ENCODE results near the gene OR1A2.
"Not testable (repeated sequence)": the region's sequence is repeated elsewhere in the genome, so short reads cannot be mapped to it uniquely, and the experiment has no call there.

The OR1A2 gene

GRCh38 chr17:3197219-3197618 lies at the start of gene OR1A2:
Gene OR1A2, plus strand, starts transcription at chr17:3197519. Its CDS starts 0 bp downstream, at chr17:3197519.
- FAIRE-seq = no peak
- DNase-seq (ENCODE audit: low spot score) = no peak

- DNase-seq (ENCODE audit: low spot score) (no peak), FAIRE-seq (no peak)
Observed at GRCh38 chr17:3157218-3157617, 40.1 kb upstream of the OR1A2 start.

- no peak for DNase-seq (ENCODE audit: low spot score)
- FAIRE-seq = no peak
Observed at GRCh38 chr17:3167574-3167973, 29.7 kb upstream of the OR1A2 start.

- DNase-seq (ENCODE audit: low spot score) (no peak), FAIRE-seq (no peak)
Observed at GRCh38 chr17:3189961-3190360, 7.4 kb upstream of the OR1A2 start.

GRCh38 chr17:3207367-3207766 lies 10.0 kb downstream of the OR1A2 start, which contains the start of gene OR1A1:
Gene OR1A1, plus strand, starts transcription at chr17:3207667. Its CDS starts 7,954 bp downstream, at chr17:3215621.
- DNase-seq (ENCODE audit: low spot score) (no peak), FAIRE-seq (no peak)

GRCh38 chr17:3208484-3208883 lies 11.2 kb downstream of the OR1A2 start:
- DNase-seq (ENCODE audit: low spot score) = no peak
- FAIRE-seq = no peak

GRCh38 chr17:3213001-3213400 lies 15.7 kb downstream of the OR1A2 start:
- DNase-seq (ENCODE audit: low spot score) = no peak
- FAIRE-seq = no peak

- FAIRE-seq = no peak
Observed at GRCh38 chr17:3213587-3213986, 16.3 kb downstream of the OR1A2 start.

GRCh38 chr17:3219978-3220377 lies 22.7 kb downstream of the OR1A2 start:
- not testable (repeated sequence) for DNase-seq (ENCODE audit: low spot score); FAIRE-seq

More at GRCh38 chr17:3213587-3213986, 16.3 kb downstream of the OR1A2 start:
- peak; percentile 6 for DNase-seq (ENCODE audit: low spot score)

- no peak for DNase-seq (ENCODE audit: low spot score)
- no peak for FAIRE-seq
Observed at GRCh38 chr17:3221850-3222249, 24.5 kb downstream of the OR1A2 start.

GRCh38 chr17:3222505-3222904 lies 25.2 kb downstream of the OR1A2 start:
- FAIRE-seq (no peak), DNase-seq (ENCODE audit: low spot score) (no peak)

GRCh38 chr17:3224721-3225352 lies 27.5 kb downstream of the OR1A2 start:
- peak; percentile 85 for FAIRE-seq

GRCh38 chr17:3232300-3232699 lies 35.0 kb downstream of the OR1A2 start:
- FAIRE-seq; DNase-seq (ENCODE audit: low spot score): not testable (repeated sequence)

More at GRCh38 chr17:3224721-3225352, 27.5 kb downstream of the OR1A2 start:
- DNase-seq (ENCODE audit: low spot score) = not testable (repeated sequence)

- not testable (repeated sequence) for FAIRE-seq; DNase-seq (ENCODE audit: low spot score)
Observed at GRCh38 chr17:3238685-3239084, 41.4 kb downstream of the OR1A2 start.

GRCh38 chr17:3241044-3241443 lies 43.7 kb downstream of the OR1A2 start:
- not testable (repeated sequence) for DNase-seq (ENCODE audit: low spot score); FAIRE-seq

GRCh38 chr17:3244841-3245240 lies 47.5 kb downstream of the OR1A2 start:
- not testable (repeated sequence) for DNase-seq (ENCODE audit: low spot score); FAIRE-seq
